HepG2 (cell line): Measurements from ENCODE around the gene FOXP3.

ENCODE experiments used
- ZNF263 ChIP-seq: sonication (generic); formaldehyde crosslinking; IDR thresholded peaks from 2 replicates; pipeline ENCODE4 v1.4.0; 2020; ENCODE audit warnings: missing genetic modification reagents
- ZNF674 ChIP-seq: sonication (generic); formaldehyde crosslinking; IDR thresholded peaks from 2 replicates; pipeline ENCODE4 v1.5.0; 2020; ENCODE audit warnings: low read depth, mild to moderate bottlenecking, missing genetic modification reagents

- TF ChIP-seq ZNF674: no peak
- no peak for TF ChIP-seq ZNF263 (CRISPR knock-in tag)
Measured at GRCh38 chrX:49202022-49202421, 62.5 kb downstream of the FOXP3 start.
